ENCODE data around the gene PLEKHA7.

PLEKHA7 gene

GRCh38 chr11:16774936-16775613 lies 239.1 kb downstream of the PLEKHA7 start:
- DNase-seq (ENCODE audit: low read depth in 2 of 2), result no peak

- no peak for DNase-seq (ENCODE audit: low read depth in 2 of 2)
Observed at GRCh38 chr11:16773981-16774935, 240.0 kb downstream of the PLEKHA7 start.

- DNase-seq (ENCODE audit: low read depth in 2 of 2), result no peak
Observed at GRCh38 chr11:16772141-16772512, 242.1 kb downstream of the PLEKHA7 start.

- no peak for DNase-seq (ENCODE audit: low read depth in 2 of 2)
Observed at GRCh38 chr11:16771350-16772140, 242.7 kb downstream of the PLEKHA7 start.

- DNase-seq (ENCODE audit: low read depth in 2 of 2), result no peak
Observed at GRCh38 chr11:16770016-16770415, 244.2 kb downstream of the PLEKHA7 start.

- no peak for DNase-seq (ENCODE audit: low read depth in 2 of 2)
Observed at GRCh38 chr11:16769386-16769785, 244.8 kb downstream of the PLEKHA7 start.

- DNase-seq (ENCODE audit: low read depth in 2 of 2), result no peak
Observed at GRCh38 chr11:16767957-16768356, 246.3 kb downstream of the PLEKHA7 start.

GRCh38 chr11:16767137-16767536 lies 247.1 kb downstream of the PLEKHA7 start:
- no peak for DNase-seq (ENCODE audit: low read depth in 2 of 2)

GRCh38 chr11:16764888-16765287 lies 249.3 kb downstream of the PLEKHA7 start:
- no peak for DNase-seq (ENCODE audit: low read depth in 2 of 2)

GRCh38 chr11:16763746-16764145 lies 250.5 kb downstream of the PLEKHA7 start:
- DNase-seq (ENCODE audit: low read depth in 2 of 2), result no peak

GRCh38 chr11:16759857-16760508 lies 254.2 kb downstream of the PLEKHA7 start:
- DNase-seq (ENCODE audit: low read depth in 2 of 2), result no peak

GRCh38 chr11:16758382-16759024 lies 255.7 kb downstream of the PLEKHA7 start:
- no peak for DNase-seq (ENCODE audit: low read depth in 2 of 2)

GRCh38 chr11:16750417-16750816 lies 263.8 kb downstream of the PLEKHA7 start:
- no peak for DNase-seq (ENCODE audit: low read depth in 2 of 2)

- DNase-seq (ENCODE audit: low read depth in 2 of 2), result no peak
Observed at GRCh38 chr11:16749666-16750065, 264.5 kb downstream of the PLEKHA7 start.

- no peak for DNase-seq (ENCODE audit: low read depth in 2 of 2)
Observed at GRCh38 chr11:16749092-16749491, 265.1 kb downstream of the PLEKHA7 start.

GRCh38 chr11:16745950-16746605 lies 268.1 kb downstream of the PLEKHA7 start:
- no peak for DNase-seq (ENCODE audit: low read depth in 2 of 2)

GRCh38 chr11:16744128-16744725 lies 270.0 kb downstream of the PLEKHA7 start:
- no peak for DNase-seq (ENCODE audit: low read depth in 2 of 2)

- no peak for DNase-seq (ENCODE audit: low read depth in 2 of 2)
Observed at GRCh38 chr11:16743478-16743877, 270.7 kb downstream of the PLEKHA7 start.

- no peak for DNase-seq (ENCODE audit: low read depth in 2 of 2)
Observed at GRCh38 chr11:16741473-16741872, 272.7 kb downstream of the PLEKHA7 start.

Measured in stimulated activated CD4-positive, alpha-beta T cell treated with anti-CD3 and anti-CD28 coated beads, Interleukin-12 subunit alpha, Interleukin-12 subunit beta, amount 100 ng/mL, for 24 hours (primary cell).